WTC11 (cell line): ENCODE measurements around the gene TATDN2. TPM values are rescaled to one million over a fixed set of nuclear protein-coding genes. Genes with fewer than 3 reads are reported as not detected.

Experiments
- CBFB ChIP-seq: sonication (generic); formaldehyde crosslinking; IDR thresholded peaks from 2 replicates; pipeline ENCODE4 v1.8.1; 2022; ENCODE audit warnings: mild to moderate bottlenecking, low read depth, missing genetic modification reagents
- ELF4 ChIP-seq: sonication (generic); formaldehyde crosslinking; IDR thresholded peaks from 2 replicates; pipeline ENCODE4 v1.8.1; 2022; ENCODE audit warnings: low read depth, mild to moderate bottlenecking, moderate library complexity, missing genetic modification reagents
- EMX1 ChIP-seq: fragments of 250-450 bp; sonication (Bioruptor Pico); IDR thresholded peaks from 2 replicates; pipeline ENCODE4 v1.8.0; 2021; ENCODE audit warnings: mild to moderate bottlenecking
- ESRRA ChIP-seq: sonication (generic); formaldehyde crosslinking; IDR thresholded peaks from 2 replicates; pipeline ENCODE4 v1.8.1; 2022; ENCODE audit warnings: mild to moderate bottlenecking, missing genetic modification reagents, borderline replicate concordance
- GRHL2 ChIP-seq: fragments of 250-450 bp; sonication (Bioruptor Pico); IDR thresholded peaks from 2 replicates; pipeline ENCODE4 v1.8.0; 2022; ENCODE audit warnings: mild to moderate bottlenecking, moderate library complexity; ENCODE audit not compliant: insufficient replicate concordance, severe bottlenecking
- GTF2I ChIP-seq: fragments of 250-450 bp; sonication (Bioruptor Pico); conservative IDR thresholded peaks from 2 replicates; pipeline ENCODE4 v1.4.0; 2021; ENCODE audit warnings: mild to moderate bottlenecking
- IRF2 ChIP-seq: sonication (generic); formaldehyde crosslinking; IDR thresholded peaks from 2 replicates; pipeline ENCODE4 v1.8.0; 2022; ENCODE audit warnings: low read depth, missing genetic modification reagents, borderline replicate concordance
- KAT7 ChIP-seq: sonication (generic); formaldehyde crosslinking; IDR thresholded peaks from 2 replicates; pipeline ENCODE4 v1.8.1; 2023; ENCODE audit warnings: missing genetic modification reagents, mild to moderate bottlenecking, borderline replicate concordance
- NR1H2 ChIP-seq: sonication (generic); formaldehyde crosslinking; IDR thresholded peaks from 2 replicates; pipeline ENCODE4 v1.9.0; 2021; ENCODE audit warnings: mild to moderate bottlenecking, moderate library complexity, missing genetic modification reagents
- TCF7 ChIP-seq: sonication (generic); formaldehyde crosslinking; IDR thresholded peaks from 2 replicates; pipeline ENCODE4 v1.8.0; 2022; ENCODE audit warnings: mild to moderate bottlenecking, low read depth, missing genetic modification reagents, moderate library complexity
- TEAD1 ChIP-seq: sonication (generic); formaldehyde crosslinking; IDR thresholded peaks from 2 replicates; pipeline ENCODE4 v1.8.0; 2022; ENCODE audit warnings: mild to moderate bottlenecking, missing genetic modification reagents
- TEAD4 ChIP-seq: sonication (generic); formaldehyde crosslinking; IDR thresholded peaks from 2 replicates; pipeline ENCODE4 v1.8.0; 2022; ENCODE audit warnings: mild to moderate bottlenecking, missing genetic modification reagents
- ZNF219 ChIP-seq: sonication (generic); formaldehyde crosslinking; IDR thresholded peaks from 2 replicates; pipeline ENCODE4 v1.8.0; 2023; ENCODE audit warnings: missing genetic modification reagents, mild to moderate bottlenecking, borderline replicate concordance
- ZNF232 ChIP-seq: sonication (generic); formaldehyde crosslinking; IDR thresholded peaks from 2 replicates; pipeline ENCODE4 v1.8.0; 2022; ENCODE audit warnings: mild to moderate bottlenecking, missing genetic modification reagents
- ZNF263 ChIP-seq: sonication (generic); formaldehyde crosslinking; IDR thresholded peaks from 2 replicates; pipeline ENCODE4 v1.8.1; 2022; ENCODE audit warnings: low read depth, mild to moderate bottlenecking, moderate library complexity, missing genetic modification reagents
- ZNF396 ChIP-seq: fragments of 250-450 bp; sonication (Bioruptor Pico); IDR thresholded peaks from 2 replicates; pipeline ENCODE4 v1.8.0; 2021; ENCODE audit warnings: mild to moderate bottlenecking, moderate library complexity, borderline replicate concordance
- total RNA-seq: library from RNA; stranded (reverse); gene quantifications from 3 replicates; pipeline ENCODE4 v1.2.3, GENCODE V29; 2021
- TF ChIP-seq, protein P1 (sequence below): sonication (generic); formaldehyde crosslinking; IDR thresholded peaks from 2 replicates; pipeline ENCODE4 v1.8.1; 2022; ENCODE audit warnings: low read depth, missing genetic modification reagents, borderline replicate concordance
- TF ChIP-seq, protein P2 (sequence below): sonication (generic); formaldehyde crosslinking; IDR thresholded peaks from 2 replicates; pipeline ENCODE4 v1.8.1; 2023; ENCODE audit warnings: mild to moderate bottlenecking, missing genetic modification reagents
- TF ChIP-seq, protein P3 (sequence below): fragments of 250-450 bp; sonication (Bioruptor Pico); IDR thresholded peaks from 2 replicates; pipeline ENCODE4 v1.8.0; 2021; ENCODE audit warnings: mild to moderate bottlenecking
- TF ChIP-seq, protein P4 (sequence below): sonication (generic); formaldehyde crosslinking; IDR thresholded peaks from 2 replicates; pipeline ENCODE4 v1.8.0; 2022; ENCODE audit warnings: mild to moderate bottlenecking, missing genetic modification reagents
- TF ChIP-seq, protein P5 (sequence below): fragments of 250-450 bp; sonication (Bioruptor Pico); IDR thresholded peaks from 2 replicates; pipeline ENCODE4 v1.9.0; 2021; ENCODE audit warnings: mild to moderate bottlenecking
- TF ChIP-seq, protein P6 (sequence below): sonication (generic); formaldehyde crosslinking; IDR thresholded peaks from 2 replicates; pipeline ENCODE4 v1.8.0; 2022; ENCODE audit warnings: mild to moderate bottlenecking, missing genetic modification reagents
- TF ChIP-seq, protein P7 (sequence below): fragments of 250-450 bp; sonication (Bioruptor Pico); IDR thresholded peaks from 2 replicates; pipeline ENCODE4 v1.9.0; 2021; ENCODE audit warnings: mild to moderate bottlenecking, borderline replicate concordance
- TF ChIP-seq, protein P8 (sequence below): fragments of 250-450 bp; sonication (Bioruptor Pico); IDR thresholded peaks from 2 replicates; pipeline ENCODE4 v2.1.2; 2022; ENCODE audit warnings: mild to moderate bottlenecking, moderate library complexity

TATDN2 gene
- total RNA-seq, 1 experiment from 2014 or later: 31.7 TPM

DNA sequence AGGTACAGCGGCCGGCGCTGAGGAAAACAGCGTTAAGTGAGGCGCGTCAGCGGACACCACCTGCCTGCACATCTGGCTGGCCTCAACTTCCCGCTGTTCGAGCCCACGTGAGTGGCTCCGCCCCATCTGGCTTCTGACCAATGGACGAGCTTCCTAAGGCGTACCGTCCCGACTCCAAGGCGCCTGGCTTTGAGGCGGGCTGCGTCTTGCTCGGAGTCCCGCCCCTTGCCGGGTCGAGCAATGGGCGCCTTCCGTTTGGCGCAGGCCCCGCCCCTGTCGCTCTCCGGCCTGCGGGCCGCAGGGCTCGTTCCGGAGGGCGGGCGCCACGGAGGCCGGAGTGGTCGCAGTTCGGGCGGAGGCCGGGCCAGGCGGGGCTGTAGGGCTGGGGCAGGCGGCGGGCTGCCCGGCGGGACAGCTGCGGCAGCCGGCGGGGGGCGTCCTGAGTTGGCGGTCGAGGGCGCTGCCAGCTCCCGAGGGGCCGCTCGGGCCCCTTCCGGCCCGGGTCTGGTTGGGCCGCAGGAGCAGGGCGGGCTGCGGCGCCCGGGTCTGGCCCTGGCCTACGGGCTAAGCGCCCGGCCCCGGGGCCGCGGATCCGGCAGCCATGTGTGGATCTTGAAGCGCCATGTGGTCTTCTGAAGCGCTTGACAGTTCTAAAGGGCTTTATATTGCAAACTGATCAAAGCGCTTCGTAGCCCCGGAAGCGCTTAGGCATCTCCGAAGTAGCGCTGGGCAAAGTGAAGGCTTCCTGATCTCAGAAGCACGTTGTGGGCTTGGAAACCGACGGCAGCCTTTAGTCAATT, at the start of gene TATDN2 (continued):
- TF ChIP-seq, protein P1, sequence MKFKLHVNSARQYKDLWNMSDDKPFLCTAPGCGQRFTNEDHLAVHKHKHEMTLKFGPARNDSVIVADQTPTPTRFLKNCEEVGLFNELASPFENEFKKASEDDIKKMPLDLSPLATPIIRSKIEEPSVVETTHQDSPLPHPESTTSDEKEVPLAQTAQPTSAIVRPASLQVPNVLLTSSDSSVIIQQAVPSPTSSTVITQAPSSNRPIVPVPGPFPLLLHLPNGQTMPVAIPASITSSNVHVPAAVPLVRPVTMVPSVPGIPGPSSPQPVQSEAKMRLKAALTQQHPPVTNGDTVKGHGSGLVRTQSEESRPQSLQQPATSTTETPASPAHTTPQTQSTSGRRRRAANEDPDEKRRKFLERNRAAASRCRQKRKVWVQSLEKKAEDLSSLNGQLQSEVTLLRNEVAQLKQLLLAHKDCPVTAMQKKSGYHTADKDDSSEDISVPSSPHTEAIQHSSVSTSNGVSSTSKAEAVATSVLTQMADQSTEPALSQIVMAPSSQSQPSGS (CRISPR knock-in tag): no peak
- TF ChIP-seq TCF7 (CRISPR knock-in tag): no peak
- TF ChIP-seq ZNF219 (CRISPR knock-in tag): no peak
- no peak for TF ChIP-seq CBFB (CRISPR knock-in tag)
- peak; percentile 83 for TF ChIP-seq ESRRA (CRISPR knock-in tag)
- TF ChIP-seq, protein P2, sequence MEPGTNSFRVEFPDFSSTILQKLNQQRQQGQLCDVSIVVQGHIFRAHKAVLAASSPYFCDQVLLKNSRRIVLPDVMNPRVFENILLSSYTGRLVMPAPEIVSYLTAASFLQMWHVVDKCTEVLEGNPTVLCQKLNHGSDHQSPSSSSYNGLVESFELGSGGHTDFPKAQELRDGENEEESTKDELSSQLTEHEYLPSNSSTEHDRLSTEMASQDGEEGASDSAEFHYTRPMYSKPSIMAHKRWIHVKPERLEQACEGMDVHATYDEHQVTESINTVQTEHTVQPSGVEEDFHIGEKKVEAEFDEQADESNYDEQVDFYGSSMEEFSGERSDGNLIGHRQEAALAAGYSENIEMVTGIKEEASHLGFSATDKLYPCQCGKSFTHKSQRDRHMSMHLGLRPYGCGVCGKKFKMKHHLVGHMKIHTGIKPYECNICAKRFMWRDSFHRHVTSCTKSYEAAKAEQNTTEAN (CRISPR knock-in tag): peak; percentile 91
- TF ChIP-seq, protein P3, sequence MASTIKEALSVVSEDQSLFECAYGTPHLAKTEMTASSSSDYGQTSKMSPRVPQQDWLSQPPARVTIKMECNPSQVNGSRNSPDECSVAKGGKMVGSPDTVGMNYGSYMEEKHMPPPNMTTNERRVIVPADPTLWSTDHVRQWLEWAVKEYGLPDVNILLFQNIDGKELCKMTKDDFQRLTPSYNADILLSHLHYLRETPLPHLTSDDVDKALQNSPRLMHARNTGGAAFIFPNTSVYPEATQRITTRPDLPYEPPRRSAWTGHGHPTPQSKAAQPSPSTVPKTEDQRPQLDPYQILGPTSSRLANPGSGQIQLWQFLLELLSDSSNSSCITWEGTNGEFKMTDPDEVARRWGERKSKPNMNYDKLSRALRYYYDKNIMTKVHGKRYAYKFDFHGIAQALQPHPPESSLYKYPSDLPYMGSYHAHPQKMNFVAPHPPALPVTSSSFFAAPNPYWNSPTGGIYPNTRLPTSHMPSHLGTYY (CRISPR knock-in tag): no peak
- TF ChIP-seq EMX1 (CRISPR knock-in tag): no peak
- TF ChIP-seq IRF2 (CRISPR knock-in tag): no peak
- TF ChIP-seq, protein P4, sequence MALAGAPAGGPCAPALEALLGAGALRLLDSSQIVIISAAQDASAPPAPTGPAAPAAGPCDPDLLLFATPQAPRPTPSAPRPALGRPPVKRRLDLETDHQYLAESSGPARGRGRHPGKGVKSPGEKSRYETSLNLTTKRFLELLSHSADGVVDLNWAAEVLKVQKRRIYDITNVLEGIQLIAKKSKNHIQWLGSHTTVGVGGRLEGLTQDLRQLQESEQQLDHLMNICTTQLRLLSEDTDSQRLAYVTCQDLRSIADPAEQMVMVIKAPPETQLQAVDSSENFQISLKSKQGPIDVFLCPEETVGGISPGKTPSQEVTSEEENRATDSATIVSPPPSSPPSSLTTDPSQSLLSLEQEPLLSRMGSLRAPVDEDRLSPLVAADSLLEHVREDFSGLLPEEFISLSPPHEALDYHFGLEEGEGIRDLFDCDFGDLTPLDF (CRISPR knock-in tag): peak; percentile 67; the same call in 1 of the 2 replicates
- TF ChIP-seq NR1H2: no peak
- peak; percentile 88; the same call in 1 of the 2 replicates for TF ChIP-seq ZNF232 (CRISPR knock-in tag)
- TF ChIP-seq, protein P5, sequence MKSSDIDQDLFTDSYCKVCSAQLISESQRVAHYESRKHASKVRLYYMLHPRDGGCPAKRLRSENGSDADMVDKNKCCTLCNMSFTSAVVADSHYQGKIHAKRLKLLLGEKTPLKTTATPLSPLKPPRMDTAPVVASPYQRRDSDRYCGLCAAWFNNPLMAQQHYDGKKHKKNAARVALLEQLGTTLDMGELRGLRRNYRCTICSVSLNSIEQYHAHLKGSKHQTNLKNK (CRISPR knock-in tag): no peak
- TF ChIP-seq TEAD4 (CRISPR knock-in tag): no peak
- TF ChIP-seq GRHL2 (CRISPR knock-in tag): no peak
- TF ChIP-seq ZNF396: no peak
- no peak for TF ChIP-seq GTF2I (CRISPR knock-in tag)
- no peak for TF ChIP-seq ZNF263
- no peak for TF ChIP-seq ELF4 (CRISPR knock-in tag)
- TF ChIP-seq, protein P6, sequence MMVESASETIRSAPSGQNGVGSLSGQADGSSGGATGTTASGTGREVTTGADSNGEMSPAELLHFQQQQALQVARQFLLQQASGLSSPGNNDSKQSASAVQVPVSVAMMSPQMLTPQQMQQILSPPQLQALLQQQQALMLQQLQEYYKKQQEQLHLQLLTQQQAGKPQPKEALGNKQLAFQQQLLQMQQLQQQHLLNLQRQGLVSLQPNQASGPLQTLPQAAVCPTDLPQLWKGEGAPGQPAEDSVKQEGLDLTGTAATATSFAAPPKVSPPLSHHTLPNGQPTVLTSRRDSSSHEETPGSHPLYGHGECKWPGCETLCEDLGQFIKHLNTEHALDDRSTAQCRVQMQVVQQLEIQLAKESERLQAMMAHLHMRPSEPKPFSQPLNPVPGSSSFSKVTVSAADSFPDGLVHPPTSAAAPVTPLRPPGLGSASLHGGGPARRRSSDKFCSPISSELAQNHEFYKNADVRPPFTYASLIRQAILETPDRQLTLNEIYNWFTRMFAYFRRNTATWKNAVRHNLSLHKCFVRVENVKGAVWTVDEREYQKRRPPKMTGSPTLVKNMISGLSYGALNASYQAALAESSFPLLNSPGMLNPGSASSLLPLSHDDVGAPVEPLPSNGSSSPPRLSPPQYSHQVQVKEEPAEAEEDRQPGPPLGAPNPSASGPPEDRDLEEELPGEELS: peak; percentile 86
- TF ChIP-seq KAT7 (CRISPR knock-in tag): no peak
- TF ChIP-seq, protein P7, sequence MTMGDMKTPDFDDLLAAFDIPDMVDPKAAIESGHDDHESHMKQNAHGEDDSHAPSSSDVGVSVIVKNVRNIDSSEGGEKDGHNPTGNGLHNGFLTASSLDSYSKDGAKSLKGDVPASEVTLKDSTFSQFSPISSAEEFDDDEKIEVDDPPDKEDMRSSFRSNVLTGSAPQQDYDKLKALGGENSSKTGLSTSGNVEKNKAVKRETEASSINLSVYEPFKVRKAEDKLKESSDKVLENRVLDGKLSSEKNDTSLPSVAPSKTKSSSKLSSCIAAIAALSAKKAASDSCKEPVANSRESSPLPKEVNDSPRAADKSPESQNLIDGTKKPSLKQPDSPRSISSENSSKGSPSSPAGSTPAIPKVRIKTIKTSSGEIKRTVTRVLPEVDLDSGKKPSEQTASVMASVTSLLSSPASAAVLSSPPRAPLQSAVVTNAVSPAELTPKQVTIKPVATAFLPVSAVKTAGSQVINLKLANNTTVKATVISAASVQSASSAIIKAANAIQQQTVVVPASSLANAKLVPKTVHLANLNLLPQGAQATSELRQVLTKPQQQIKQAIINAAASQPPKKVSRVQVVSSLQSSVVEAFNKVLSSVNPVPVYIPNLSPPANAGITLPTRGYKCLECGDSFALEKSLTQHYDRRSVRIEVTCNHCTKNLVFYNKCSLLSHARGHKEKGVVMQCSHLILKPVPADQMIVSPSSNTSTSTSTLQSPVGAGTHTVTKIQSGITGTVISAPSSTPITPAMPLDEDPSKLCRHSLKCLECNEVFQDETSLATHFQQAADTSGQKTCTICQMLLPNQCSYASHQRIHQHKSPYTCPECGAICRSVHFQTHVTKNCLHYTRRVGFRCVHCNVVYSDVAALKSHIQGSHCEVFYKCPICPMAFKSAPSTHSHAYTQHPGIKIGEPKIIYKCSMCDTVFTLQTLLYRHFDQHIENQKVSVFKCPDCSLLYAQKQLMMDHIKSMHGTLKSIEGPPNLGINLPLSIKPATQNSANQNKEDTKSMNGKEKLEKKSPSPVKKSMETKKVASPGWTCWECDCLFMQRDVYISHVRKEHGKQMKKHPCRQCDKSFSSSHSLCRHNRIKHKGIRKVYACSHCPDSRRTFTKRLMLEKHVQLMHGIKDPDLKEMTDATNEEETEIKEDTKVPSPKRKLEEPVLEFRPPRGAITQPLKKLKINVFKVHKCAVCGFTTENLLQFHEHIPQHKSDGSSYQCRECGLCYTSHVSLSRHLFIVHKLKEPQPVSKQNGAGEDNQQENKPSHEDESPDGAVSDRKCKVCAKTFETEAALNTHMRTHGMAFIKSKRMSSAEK (CRISPR knock-in tag): no peak
- TF ChIP-seq, protein P8, sequence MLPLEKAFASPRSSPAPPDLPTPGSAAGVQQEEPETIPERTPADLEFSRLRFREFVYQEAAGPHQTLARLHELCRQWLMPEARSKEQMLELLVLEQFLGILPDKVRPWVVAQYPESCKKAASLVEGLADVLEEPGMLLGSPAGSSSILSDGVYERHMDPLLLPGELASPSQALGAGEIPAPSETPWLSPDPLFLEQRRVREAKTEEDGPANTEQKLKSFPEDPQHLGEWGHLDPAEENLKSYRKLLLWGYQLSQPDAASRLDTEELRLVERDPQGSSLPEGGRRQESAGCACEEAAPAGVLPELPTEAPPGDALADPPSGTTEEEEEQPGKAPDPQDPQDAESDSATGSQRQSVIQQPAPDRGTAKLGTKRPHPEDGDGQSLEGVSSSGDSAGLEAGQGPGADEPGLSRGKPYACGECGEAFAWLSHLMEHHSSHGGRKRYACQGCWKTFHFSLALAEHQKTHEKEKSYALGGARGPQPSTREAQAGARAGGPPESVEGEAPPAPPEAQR (CRISPR knock-in tag): no peak
- TF ChIP-seq TEAD1 (CRISPR knock-in tag): peak; percentile 91
